IPS DF 19.7 (cell line): ENCODE results near the gene ACVR1.
"Not testable (repeated sequence)": the region's sequence is repeated elsewhere in the genome, so short reads cannot be mapped to it uniquely, and the experiment has no call there.

Source experiments
- DNase-seq: peaks from one replicate; pipeline ENCODE4 v3.0.0-alpha.2; 2013; ENCODE audit warnings: low read depth, low spot score

ACVR1 gene

GRCh38 chr2:157761520-157761919 is 114.6 kb downstream of the ACVR1 start:
- DNase-seq: no peak

- DNase-seq: no peak
These were observed 115.2 kb downstream of the ACVR1 start for GRCh38 chr2:157760949-157761348.

- no peak for DNase-seq
These were observed 116.3 kb downstream of the ACVR1 start for GRCh38 chr2:157759855-157760254.

- no peak for DNase-seq
These were observed 117.5 kb downstream of the ACVR1 start for GRCh38 chr2:157758586-157758985.

- DNase-seq: no peak
These were observed 118.6 kb downstream of the ACVR1 start for GRCh38 chr2:157757500-157757899.

GRCh38 chr2:157756447-157756846 is 119.7 kb downstream of the ACVR1 start:
- not testable (repeated sequence) for DNase-seq

- DNase-seq: no peak
These were observed 124.6 kb downstream of the ACVR1 start for GRCh38 chr2:157751462-157752058.

- DNase-seq: no peak
These were observed 126.4 kb downstream of the ACVR1 start for GRCh38 chr2:157749684-157750083.

- no peak for DNase-seq
These were observed 127.6 kb downstream of the ACVR1 start for GRCh38 chr2:157748371-157749142.

GRCh38 chr2:157747695-157748370 is 128.3 kb downstream of the ACVR1 start:
- DNase-seq: no peak

- no peak for DNase-seq
These were observed 128.8 kb downstream of the ACVR1 start for GRCh38 chr2:157747280-157747679.

- no peak for DNase-seq
These were observed 129.7 kb downstream of the ACVR1 start for GRCh38 chr2:157746234-157746950.

GRCh38 chr2:157744571-157745076 is 131.5 kb downstream of the ACVR1 start:
- no peak for DNase-seq

GRCh38 chr2:157743051-157743450 is 133.1 kb downstream of the ACVR1 start:
- no peak for DNase-seq

GRCh38 chr2:157741819-157742484 is 134.2 kb downstream of the ACVR1 start:
- DNase-seq: no peak

- DNase-seq: no peak
These were observed 138.5 kb downstream of the ACVR1 start for GRCh38 chr2:157737656-157738055.

GRCh38 chr2:157735532-157735931 is 140.6 kb downstream of the ACVR1 start:
- DNase-seq: no peak

- no peak for DNase-seq
These were observed 142.9 kb downstream of the ACVR1 start for GRCh38 chr2:157733263-157733662.

GRCh38 chr2:157732596-157732995 is 143.5 kb downstream of the ACVR1 start:
- DNase-seq: no peak

GRCh38 chr2:157727693-157728092 is 148.4 kb downstream of the ACVR1 start:
- no peak for DNase-seq

GRCh38 chr2:157726946-157727345 is 149.2 kb downstream of the ACVR1 start:
- DNase-seq: no peak
